ENCODE data around the gene AFTPH.

AFTPH gene, protein sequence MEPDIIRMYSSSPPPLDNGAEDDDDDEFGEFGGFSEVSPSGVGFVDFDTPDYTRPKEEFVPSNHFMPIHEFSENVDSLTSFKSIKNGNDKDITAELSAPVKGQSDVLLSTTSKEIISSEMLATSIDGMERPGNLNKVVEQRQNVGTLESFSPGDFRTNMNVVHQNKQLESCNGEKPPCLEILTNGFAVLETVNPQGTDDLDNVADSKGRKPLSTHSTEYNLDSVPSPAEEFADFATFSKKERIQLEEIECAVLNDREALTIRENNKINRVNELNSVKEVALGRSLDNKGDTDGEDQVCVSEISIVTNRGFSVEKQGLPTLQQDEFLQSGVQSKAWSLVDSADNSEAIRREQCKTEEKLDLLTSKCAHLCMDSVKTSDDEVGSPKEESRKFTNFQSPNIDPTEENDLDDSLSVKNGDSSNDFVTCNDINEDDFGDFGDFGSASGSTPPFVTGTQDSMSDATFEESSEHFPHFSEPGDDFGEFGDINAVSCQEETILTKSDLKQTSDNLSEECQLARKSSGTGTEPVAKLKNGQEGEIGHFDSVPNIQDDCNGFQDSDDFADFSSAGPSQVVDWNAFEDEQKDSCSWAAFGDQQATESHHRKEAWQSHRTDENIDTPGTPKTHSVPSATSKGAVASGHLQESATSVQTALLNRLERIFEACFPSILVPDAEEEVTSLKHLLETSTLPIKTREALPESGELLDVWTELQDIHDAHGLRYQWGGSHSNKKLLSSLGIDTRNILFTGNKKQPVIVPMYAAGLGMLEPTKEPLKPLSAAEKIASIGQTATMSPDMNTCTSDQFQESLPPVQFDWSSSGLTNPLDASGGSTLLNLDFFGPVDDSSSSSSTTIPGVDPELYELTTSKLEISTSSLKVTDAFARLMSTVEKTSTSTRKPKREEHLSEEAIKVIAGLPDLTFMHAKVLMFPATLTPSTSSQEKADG

DNA sequence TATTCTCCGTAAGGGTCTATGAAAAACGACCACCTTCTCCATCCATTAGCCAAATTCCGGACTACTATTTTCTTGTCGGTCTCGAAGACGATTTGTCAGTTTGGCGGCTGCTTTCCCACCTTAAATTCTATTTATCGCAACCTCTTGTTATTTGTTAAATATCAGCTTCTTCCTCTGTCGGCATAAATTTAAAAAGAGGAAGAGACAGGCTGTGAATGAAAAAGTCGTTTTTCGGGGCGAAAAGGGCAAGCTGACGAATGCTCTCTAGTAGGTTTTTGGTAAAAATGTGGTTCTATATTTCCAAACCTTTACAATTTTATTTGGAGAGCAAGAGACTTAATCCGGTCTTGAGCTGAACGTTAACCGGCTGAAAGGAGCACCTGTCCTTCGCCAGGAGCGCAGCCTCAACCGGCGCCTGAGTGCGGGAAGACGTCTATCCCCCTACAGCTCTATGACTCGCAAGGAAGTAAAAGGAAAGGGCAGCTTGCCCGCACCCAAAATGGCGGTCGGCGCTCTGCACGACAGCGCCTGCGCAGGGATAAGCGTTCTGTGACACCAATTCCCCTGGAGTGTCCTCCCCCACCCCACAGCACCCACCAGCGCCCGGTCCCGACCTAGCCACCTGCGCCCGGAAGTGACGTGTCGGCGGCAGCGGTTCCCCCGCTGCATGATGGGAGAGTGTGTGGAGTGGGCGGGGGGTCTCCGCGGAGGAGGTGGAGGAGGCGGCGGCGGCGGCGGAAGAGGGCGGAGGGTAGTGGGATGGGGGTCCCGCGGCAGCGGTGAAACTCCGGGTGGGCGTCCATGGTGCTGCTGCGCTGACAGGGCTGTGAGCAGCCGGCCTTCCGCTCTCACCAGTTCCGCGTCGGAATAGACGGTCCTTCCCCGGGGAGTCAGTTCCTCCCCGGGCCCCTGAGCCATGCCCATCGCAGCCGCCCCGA is at the start of gene AFTPH:
Gene AFTPH (plus strand): TSS at position 663 of the 938 bp plus-strand sequence. CDS start 27,147 bp downstream, outside the sequence.
- Histone ChIP-seq H3K27ac (peak within 1 kb of the TSS; percentile 96 to 97), H3K9me3 (no peaks in the 10 kb centered on the region), H3K27me3 (no peaks in the 10 kb centered on the region), H3K4me3 (peak within 1 kb of the TSS; percentile 90 to 98), H3K36me3 (no peaks in the 10 kb centered on the region), H3K4me1 (peaks cover 0 to 29% (median 20%) of the 10 kb centered on the region in 4 donors)
- peak; percentile 98 to 99 for DNase-seq
- TF ChIP-seq, protein P1, sequence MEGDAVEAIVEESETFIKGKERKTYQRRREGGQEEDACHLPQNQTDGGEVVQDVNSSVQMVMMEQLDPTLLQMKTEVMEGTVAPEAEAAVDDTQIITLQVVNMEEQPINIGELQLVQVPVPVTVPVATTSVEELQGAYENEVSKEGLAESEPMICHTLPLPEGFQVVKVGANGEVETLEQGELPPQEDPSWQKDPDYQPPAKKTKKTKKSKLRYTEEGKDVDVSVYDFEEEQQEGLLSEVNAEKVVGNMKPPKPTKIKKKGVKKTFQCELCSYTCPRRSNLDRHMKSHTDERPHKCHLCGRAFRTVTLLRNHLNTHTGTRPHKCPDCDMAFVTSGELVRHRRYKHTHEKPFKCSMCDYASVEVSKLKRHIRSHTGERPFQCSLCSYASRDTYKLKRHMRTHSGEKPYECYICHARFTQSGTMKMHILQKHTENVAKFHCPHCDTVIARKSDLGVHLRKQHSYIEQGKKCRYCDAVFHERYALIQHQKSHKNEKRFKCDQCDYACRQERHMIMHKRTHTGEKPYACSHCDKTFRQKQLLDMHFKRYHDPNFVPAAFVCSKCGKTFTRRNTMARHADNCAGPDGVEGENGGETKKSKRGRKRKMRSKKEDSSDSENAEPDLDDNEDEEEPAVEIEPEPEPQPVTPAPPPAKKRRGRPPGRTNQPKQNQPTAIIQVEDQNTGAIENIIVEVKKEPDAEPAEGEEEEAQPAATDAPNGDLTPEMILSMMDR (IDR thresholded peaks at IDR 0.05) = no peak
- intact Hi-C loops (cut with DNase I; ENCODE audit: low total_unique reads) = loop anchor here (5.0 to 10.0 kb wide), 2 partner anchors 33 to 341 kb away; no protein-coding TSS in a partner anchor

DNA sequence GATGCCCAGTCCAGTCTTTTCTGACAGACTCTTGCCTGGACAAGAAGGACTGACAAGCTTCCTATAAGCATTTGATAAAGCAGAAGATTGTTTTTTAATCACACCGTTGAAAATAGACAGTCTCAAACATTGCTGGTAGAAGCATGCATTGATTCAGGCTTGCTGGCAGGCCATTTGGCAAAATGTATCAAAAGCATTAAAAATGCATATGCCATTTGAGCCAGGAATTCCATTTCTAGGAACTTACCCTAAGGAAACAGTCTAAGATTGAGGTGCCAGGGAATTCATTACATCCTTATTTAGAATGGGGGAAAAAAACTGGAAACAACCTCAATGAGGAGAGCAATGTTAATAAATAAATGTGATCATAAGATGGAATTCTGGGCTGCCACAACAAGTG is 49.5 kb upstream of the AFTPH start:
- TF ChIP-seq, protein P1 (IDR thresholded peaks at IDR 0.05) = no peak

DNA sequence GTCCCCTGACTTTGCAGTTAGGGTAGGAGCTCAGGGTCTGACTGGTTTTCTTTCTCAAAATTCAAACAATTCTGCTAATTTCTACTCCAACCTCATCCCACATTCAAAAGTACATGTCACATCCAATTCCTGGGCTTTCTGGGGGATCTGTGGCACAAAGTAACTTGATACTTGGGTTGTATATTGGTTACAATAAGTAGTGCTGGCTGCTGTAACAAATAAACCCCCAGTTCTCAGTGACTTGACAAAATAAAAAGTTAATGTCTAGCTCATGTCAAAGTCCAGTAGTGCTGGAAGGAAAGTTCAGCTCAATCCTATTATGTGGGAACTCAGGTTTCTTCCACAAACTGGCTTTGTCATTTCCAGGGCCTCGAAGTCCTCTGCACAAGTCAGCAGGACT is 47.1 kb upstream of the AFTPH start:
- intact Hi-C loops (cut with DNase I; ENCODE audit: low total_unique reads) = no loop called here
- H3K27ac ChIP-seq = no peak overlapping the region
- no peaks in the 10 kb centered on the region for H3K4me1 ChIP-seq
- no peaks in the 10 kb centered on the region for H3K9me3 ChIP-seq
- DNase-seq = no peak
- no peaks in the 10 kb centered on the region for H3K27me3 ChIP-seq
- H3K36me3 ChIP-seq = no peaks in the 10 kb centered on the region
- TF ChIP-seq, protein P1 (IDR thresholded peaks at IDR 0.05) = no peak
- H3K4me3 ChIP-seq = no peak overlapping the region

More for the DNA sequence above, 49.5 kb upstream of the AFTPH start:
- Histone ChIP-seq H3K9me3 (no peaks in the 10 kb centered on the region), H3K27ac (no peak overlapping the region), H3K36me3 (no peaks in the 10 kb centered on the region), H3K27me3 (no peaks in the 10 kb centered on the region), H3K4me1 (no peaks in the 10 kb centered on the region), H3K4me3 (no peak overlapping the region)
- intact Hi-C loops (cut with DNase I; ENCODE audit: low total_unique reads) = no loop called here
- DNase-seq = no peak

DNA sequence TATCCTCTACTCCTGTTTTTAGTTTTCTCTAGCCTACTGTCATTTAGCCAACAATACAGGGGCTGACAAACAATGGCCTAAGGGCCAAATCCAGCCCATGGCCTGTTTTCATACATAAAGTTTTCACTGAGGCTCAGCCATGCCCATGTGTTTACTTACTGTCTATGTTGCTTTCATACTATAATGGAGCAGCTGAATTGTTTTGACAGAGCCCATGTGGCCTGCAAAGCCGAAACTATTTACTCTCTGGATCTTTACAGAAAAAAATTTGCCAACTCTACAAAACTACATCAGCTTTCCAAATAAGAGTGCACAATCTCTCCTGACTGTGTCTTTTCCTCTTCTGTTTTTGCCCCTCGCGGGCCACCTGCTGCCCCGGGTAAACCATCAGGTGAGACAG is 46.1 kb upstream of the AFTPH start:
- H3K27me3 ChIP-seq = no peaks in the 10 kb centered on the region
- H3K4me1 ChIP-seq = no peaks in the 10 kb centered on the region
- H3K27ac ChIP-seq = no peak overlapping the region
- DNase-seq = no peak
- TF ChIP-seq, protein P1 (IDR thresholded peaks at IDR 0.05) = no peak
- intact Hi-C loops (cut with DNase I; ENCODE audit: low total_unique reads) = no loop called here
- no peaks in the 10 kb centered on the region for H3K9me3 ChIP-seq
- no peak overlapping the region for H3K4me3 ChIP-seq
- H3K36me3 ChIP-seq = no peaks in the 10 kb centered on the region

Data from tibial artery (tissue), 4 donors.